GM12891 (cell line): ENCODE measurements around the gene ACKR3.

Experiments used
- DNase-seq: peaks from one replicate; pipeline ENCODE4 v3.0.0; 2011; ENCODE audit warnings: low spot score; ENCODE audit not compliant: insufficient read length
- FAIRE-seq: peaks from 2 replicates; lab custom pipeline; 2011; peaks lifted over from hg19 to GRCh38; lab: Jason Lieb, UNC
- PAX5 ChIP-seq: IDR thresholded peaks from 2 replicates; pipeline ENCODE4 v1.6.1; 2011; ENCODE audit warnings: low read length, moderate library complexity, mild to moderate bottlenecking; ENCODE audit not compliant: insufficient read depth, severe bottlenecking
- POLR2A ChIP-seq: IDR thresholded peaks from 2 replicates; pipeline ENCODE4 v1.6.1; 2011; ENCODE audit warnings: low read depth, low read length, control low read depth
- POLR2AphosphoS5 ChIP-seq: IDR thresholded peaks from 2 replicates; pipeline ENCODE4 v1.6.1; 2011; ENCODE audit warnings: low read depth, low read length, control low read depth
- POU2F2 ChIP-seq: IDR thresholded peaks from 2 replicates; pipeline ENCODE4 v1.6.1; 2011; ENCODE audit warnings: low read depth, mild to moderate bottlenecking, control low read depth, low read length, moderate library complexity
- SPI1 ChIP-seq: IDR thresholded peaks from 2 replicates; pipeline ENCODE4 v1.6.1; 2011; ENCODE audit warnings: low read depth, low read length, control low read depth
- TAF1 ChIP-seq: IDR thresholded peaks from 2 replicates; pipeline ENCODE4 v1.6.1; 2011; ENCODE audit warnings: low read depth, low read length, control low read depth

Gene ACKR3

GRCh38 chr2:236603361-236604015 lies 33.9 kb downstream of the ACKR3 start:
- TF ChIP-seq PAX5 (no peak), POU2F2 (no peak), TAF1 (no peak), POLR2A (no peak), POLR2AphosphoS5 (no peak), SPI1 (no peak)
- no peak for DNase-seq
- FAIRE-seq = no peak

DNA sequence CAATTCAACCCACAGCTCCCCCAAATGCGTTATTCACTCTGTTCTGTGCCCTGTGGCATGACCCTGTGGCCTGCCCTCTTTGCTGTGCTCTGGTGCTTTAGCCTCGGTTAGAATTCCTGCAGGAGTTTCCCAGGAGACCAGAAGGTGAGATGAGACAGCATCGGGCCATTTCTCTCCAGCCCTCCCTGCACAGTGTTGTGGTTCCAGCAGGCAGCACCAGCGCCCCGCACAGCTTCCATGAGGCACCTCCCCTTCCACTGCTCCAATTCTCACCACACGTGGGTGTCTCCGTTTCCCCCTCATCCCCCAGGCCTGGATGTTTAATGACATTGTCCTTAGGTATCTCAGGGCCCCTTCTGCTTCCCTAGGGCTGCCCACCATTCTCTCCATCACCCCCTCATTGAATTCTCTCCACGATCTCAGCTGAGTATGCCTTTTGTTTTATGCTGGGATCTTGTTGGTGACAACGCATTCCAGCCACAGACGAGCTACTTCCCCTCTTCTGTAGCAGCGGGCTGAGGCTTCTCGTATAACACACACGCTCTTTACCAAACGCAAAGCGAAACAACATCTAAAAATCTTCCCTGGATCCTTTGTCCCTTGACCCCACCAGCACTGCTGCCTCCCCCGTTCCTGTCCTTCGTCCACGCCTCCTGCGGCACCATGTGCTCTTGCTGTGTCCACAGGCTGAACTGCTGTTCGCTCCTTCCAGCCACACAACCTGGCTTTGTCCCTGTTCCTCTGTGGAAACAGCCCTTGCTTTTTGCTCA lies 35.1 kb downstream of the ACKR3 start:
- TF ChIP-seq SPI1 = no peak
- TF ChIP-seq PAX5 = no peak
- TF ChIP-seq TAF1 = no peak
- no peak for TF ChIP-seq POU2F2
- TF ChIP-seq POLR2A = no peak
- no peak for DNase-seq
- no peak for FAIRE-seq

DNA sequence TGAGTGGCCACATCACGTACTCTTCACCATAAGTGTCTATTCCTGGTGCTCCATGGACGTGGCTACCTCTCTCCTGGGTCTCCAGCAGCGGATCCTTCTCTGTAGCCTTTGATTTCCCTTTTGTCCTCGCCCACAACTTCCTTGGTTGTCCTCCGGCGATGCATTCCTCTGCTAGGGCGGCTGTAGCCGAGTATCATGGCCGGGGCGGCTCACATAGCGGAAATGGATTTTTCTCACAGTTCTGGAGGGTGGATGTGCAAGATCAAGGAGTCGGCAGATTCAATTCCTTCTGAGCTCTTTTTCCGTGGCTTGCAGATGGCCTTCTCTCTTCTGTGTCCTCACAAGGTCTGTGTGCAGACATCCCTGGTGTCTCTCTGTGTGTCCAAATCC lies 35.7 kb downstream of the ACKR3 start:
- TF ChIP-seq TAF1 (no peak), SPI1 (no peak), PAX5 (no peak), POLR2AphosphoS5 (no peak), POU2F2 (no peak), POLR2A (no peak)
- FAIRE-seq (no peak), DNase-seq (no peak)

DNA sequence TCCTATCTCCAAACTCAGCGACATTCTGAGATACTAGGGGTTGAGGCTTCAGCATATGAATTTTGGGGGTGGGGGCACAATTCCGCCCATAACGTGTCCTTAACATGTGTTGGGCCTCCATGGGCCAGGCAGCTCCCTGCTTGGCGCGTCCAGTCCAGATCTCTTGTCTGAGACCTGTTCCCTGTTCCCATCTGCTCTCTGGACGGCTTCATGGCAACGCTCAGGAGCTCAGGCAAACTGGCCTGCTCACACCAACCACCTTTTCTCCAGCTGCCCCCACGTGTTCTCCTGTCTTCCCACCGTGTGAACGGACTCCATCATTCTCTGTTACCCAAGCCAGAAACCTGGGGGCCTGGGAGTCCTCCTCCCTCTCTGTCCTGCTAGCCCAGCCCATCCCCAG lies 36.4 kb downstream of the ACKR3 start:
- FAIRE-seq = no peak
- TF ChIP-seq POLR2AphosphoS5 = no peak
- TF ChIP-seq SPI1 = no peak
- no peak for TF ChIP-seq PAX5
- no peak for TF ChIP-seq POLR2A
- TF ChIP-seq TAF1 = no peak
- TF ChIP-seq POU2F2 = no peak
- DNase-seq = no peak

DNA sequence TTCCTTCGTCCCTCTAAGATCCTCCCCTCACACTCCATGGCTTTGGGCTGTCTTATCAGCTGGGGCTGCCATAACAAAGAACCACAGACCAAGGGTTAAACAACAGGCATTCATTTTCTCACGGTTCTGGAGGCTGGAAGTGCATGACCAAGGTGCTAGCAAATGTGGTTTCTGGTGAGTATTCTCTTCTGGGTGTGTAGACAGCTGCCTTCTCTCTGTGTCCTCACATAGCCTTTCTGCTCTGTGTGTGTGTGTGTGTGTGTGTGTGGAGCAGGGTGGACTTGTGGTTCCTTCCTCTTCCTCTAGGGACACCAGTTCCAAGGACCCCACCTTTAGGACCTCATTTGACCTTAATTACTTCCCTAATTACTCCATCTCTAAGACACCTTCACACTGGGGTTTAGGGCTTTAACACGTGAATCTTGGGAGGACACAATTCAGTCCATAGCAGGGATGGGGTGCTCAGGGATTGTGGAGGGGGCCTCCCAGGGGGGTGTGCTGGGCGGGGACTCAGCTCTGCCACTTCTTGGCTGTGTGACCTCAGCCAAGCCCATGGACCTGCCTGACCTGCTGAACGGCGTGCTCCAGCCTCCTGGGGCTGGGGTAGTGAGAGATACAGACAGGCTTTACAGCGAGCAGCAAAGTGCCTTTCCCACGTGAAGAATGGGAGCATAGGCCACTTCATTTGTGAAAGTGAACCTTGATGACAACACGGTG lies 38.0 kb downstream of the ACKR3 start:
- TF ChIP-seq POLR2AphosphoS5 (no peak), PAX5 (no peak), POU2F2 (no peak), SPI1 (no peak), TAF1 (no peak), POLR2A (no peak)
- FAIRE-seq = no peak
- no peak for DNase-seq

DNA sequence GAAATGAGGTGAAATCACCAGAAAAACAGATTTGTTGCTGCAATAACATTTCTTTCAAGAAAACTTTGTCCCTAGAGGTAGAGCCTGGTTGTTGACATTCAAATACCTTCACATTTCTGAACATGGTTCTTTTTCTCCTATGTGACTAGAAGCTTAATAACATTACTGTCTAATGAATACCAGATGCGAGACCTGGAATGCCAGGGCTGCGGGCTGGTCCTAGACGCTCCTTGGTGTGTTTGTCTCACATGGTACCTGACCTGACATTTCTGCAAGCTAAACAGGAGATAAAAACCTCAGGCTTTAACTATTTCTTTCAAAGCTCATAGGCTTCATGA lies 38.5 kb downstream of the ACKR3 start:
- TF ChIP-seq POLR2AphosphoS5 (no peak), SPI1 (no peak), TAF1 (no peak), POLR2A (no peak), PAX5 (no peak), POU2F2 (no peak)
- no peak for FAIRE-seq
- no peak for DNase-seq

GRCh38 chr2:236608710-236609109 lies 39.1 kb downstream of the ACKR3 start:
- TF ChIP-seq POLR2AphosphoS5 (no peak), PAX5 (no peak), POU2F2 (no peak), POLR2A (no peak)
- no peak for FAIRE-seq
- no peak for DNase-seq

DNA sequence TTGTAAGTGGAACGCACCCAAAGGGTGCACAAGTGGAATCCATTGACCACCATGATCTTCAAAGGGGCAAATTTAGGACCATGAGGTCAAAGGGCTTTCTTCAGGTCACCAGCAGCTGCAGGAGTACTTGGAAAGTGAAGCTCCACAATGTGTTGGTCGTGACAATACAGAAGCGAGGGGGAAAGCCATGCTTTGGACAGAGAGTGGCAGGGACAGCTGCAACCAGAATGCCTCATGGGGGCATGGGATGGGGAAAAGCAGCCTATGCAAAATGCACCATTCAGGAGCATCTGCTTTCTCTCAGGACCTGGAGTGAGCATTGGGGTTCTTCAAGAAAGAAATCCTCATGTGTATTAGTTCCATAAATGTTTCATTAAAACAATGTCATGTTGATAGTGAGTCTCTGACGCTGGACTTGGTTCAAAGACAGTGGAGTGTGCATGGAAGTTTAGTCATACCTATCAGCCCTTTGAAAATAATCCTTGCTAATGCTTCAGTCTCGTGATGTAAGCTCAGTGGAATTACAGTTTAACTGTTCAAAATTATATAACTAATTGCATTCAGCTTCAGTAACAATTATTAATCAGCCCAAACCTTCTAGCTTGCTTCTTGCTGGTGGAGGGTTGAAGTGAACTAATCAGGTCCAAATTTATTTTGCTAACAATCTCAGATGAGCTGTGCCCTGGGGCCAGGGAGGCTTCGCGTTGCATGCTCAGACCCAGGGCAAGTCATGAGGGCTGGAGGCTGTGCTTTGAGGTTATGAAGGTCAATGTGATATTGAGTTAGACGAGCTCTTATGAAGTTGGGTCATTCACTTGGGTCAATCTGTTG lies 41.6 kb downstream of the ACKR3 start:
- FAIRE-seq (no peak), DNase-seq (no peak)
- no peak for TF ChIP-seq PAX5
- TF ChIP-seq POU2F2 = no peak
- no peak for TF ChIP-seq POLR2AphosphoS5
- TF ChIP-seq TAF1 = no peak
- TF ChIP-seq POLR2A = no peak
- TF ChIP-seq SPI1 = no peak

DNA sequence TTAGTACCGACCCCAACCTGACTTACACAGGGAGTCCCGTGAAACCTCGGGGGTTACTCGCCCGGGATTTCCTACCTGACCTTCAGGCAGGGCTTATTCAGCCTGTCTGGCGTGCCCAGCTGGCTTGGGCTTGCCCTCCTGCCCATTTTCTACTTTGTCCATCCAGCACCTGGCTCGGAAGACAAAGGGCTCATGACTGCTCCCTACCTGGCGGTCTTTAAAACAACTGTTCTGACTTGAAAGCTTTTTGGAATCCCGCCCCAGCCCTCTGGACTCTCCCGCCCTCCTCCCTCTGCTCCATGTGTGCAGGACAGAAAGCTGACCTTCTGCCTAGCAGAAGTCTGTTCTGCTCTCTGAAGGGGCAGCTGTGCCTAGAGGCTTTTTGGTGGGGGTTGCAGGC lies 43.1 kb downstream of the ACKR3 start:
- no peak for DNase-seq
- TF ChIP-seq POU2F2 (no peak), POLR2A (no peak), POLR2AphosphoS5 (no peak), SPI1 (no peak), PAX5 (no peak), TAF1 (no peak)
- no peak for FAIRE-seq
